HG02852 (cell line): Measurements from ENCODE around the gene SH3BP5.
"Not testable (repeated sequence)": the region's sequence is repeated elsewhere in the genome, so short reads cannot be mapped to it uniquely, and the experiment has no call there.

Source experiments
- ATAC-seq: cut with Tn5 transposase; IDR thresholded peaks from one replicate; pipeline ENCODE4 v1.9.1; 2021; ENCODE audit warnings: mild to moderate bottlenecking, moderate library complexity; ENCODE audit not compliant: unreplicated experiment

The SH3BP5 gene

DNA sequence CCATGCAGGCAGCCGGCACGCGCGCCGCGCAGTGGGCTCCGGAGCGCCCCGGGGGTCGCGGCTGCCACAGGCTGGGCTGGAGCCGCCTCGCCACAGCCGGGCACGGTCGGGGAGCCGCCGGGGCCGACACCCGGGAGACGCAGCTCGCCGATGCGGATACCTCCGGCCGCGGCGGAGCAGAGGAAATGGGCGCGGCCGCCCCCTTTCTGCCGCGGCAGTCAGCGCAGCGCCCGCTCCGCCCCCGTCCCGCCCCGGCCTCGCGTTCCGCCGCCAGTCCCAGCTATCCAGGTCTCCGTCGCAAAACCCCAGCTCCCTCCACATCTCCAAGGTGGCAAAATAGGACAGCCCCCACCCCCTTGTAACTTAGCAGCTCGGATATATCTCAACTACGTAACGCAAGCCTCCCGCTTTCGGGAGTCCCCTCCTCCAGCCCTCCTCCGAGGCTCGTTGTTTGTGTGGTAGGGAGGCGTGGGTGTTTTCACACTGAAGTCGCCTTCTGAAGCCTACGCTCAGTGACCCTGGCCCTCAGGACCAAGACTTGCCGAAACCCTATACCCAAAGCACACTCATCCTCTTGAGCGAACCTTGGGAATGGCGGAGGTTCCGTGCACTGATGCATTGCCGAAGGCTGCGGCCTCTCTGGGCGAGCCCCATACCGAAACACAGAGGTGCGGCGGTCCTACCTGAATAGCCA lies at the start of gene SH3BP5:
Gene SH3BP5, minus strand, starts transcription at position 182 of the 694 bp plus-strand sequence. Its CDS starts 178 bp downstream, at position 4.
- ATAC-seq = peak; percentile 68

DNA sequence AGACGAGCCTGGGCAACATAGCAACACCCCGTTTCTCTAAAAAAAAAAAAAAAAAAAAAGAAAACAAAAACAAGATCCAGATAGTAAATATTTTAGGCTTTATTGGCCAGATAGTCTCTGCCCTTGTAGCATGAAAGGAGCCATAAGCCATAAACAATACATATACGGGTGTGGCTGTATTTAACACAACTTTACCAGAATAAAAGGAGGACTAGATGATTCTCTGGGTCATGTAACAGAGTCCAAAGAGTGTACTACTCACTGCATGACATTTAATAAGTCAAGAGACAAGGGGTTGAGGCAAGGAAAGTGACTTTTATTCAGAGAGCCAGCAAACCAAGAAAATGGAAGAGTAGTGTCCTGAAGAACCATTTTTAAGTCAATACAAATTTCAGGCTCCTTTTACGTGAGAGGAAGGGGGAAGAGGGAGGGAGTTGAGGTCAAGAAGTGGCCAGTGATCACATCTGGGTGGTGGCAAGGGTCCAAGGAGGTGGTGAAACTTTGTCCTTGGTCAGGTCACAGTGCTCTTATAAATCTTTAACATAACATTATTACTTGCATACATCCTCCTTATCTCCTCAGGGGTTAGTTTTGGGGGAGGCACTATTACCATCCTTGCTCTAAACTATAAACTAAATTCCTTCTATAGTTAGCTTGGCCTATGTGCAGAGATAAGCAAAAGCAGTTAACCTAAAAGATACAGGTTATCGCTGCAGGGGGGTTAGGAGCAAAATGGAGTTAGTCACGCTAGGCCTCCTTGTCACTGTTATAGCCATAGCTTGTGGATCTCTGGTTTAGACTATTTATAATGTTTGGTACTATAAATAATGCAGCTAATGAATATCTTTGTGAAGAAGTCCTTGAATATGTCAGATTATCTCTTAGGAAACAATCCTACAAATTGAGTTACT lies 48.8 kb upstream of the SH3BP5 start:
- ATAC-seq = no peak

DNA sequence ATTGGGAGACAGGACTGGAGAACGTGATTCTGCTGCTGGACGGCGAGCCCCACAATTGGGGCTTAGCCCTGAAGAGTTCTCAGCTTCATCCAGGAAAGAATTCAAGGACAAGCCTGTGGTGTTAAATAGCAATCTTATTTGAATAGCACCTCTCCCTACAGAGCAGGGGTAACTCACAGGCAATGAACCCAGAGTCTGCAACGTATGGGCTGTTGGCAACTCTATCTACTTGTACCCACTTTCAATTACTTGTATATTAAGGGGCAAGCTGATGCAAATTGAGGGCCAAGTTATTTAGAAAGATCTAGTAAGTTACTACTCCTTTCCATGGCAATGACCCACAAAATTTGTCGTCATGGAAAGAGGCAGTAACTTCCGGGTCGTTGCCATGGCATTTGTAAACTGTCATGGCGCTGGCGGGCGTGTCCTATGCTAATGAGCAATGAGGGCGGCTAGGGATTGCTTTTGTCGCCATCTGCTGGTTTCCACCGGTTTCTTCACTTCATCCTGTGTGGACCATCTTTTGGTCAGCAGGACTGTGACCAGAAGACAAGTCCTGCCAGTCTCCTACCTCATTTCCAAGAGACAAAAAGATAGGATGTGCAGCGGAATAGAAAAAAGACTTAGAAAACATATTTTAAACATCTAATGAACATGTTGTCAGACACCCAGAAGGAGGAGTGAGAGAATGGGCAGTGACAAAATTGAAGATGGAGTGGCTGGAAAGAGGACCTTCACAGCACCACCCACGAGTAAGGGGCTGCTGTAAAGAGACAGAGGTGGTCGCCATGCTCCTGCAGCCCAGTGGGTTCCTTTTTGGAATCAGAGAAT lies 45.8 kb upstream of the SH3BP5 start:
- peak; percentile 85 for ATAC-seq

- no peak for ATAC-seq
Observed at GRCh38 chr3:15375461-15376000, 43.1 kb upstream of the SH3BP5 start.

- no peak for ATAC-seq
Observed at GRCh38 chr3:15372918-15373317, 40.5 kb upstream of the SH3BP5 start.

DNA sequence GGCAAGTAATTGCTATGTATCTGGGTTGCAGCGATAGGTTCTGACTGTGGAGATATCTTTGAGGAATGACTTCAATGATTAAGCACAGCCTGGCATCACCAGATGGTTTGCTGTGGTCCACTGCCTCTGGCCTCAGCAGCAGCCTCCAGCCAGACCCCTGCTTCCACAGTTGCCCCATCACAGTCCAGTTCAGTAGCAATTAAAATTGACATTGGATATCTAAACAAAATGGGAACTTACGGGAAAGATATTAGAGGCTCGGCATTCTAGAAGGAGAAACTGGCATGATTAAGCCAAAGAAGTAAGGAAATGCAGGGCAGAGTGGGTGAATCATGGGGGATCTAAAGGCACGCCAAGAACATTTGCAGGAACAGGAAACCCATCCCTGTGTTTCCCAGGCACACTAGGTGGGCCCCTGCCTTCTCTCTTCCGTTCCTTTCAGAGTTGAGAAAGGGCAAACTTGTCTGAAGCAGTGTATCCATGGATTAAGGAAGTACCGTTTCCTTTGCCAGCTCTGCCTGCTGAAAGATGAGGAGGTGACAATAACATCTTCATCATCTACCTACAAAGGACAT lies 36.3 kb upstream of the SH3BP5 start:
- no peak for ATAC-seq

GRCh38 chr3:15367059-15367458 lies 34.7 kb upstream of the SH3BP5 start:
- no peak for ATAC-seq

- not testable (repeated sequence) for ATAC-seq
Observed at GRCh38 chr3:15364078-15364477, 31.7 kb upstream of the SH3BP5 start.

GRCh38 chr3:15361494-15362214 lies 29.3 kb upstream of the SH3BP5 start:
- ATAC-seq = peak; percentile 76

DNA sequence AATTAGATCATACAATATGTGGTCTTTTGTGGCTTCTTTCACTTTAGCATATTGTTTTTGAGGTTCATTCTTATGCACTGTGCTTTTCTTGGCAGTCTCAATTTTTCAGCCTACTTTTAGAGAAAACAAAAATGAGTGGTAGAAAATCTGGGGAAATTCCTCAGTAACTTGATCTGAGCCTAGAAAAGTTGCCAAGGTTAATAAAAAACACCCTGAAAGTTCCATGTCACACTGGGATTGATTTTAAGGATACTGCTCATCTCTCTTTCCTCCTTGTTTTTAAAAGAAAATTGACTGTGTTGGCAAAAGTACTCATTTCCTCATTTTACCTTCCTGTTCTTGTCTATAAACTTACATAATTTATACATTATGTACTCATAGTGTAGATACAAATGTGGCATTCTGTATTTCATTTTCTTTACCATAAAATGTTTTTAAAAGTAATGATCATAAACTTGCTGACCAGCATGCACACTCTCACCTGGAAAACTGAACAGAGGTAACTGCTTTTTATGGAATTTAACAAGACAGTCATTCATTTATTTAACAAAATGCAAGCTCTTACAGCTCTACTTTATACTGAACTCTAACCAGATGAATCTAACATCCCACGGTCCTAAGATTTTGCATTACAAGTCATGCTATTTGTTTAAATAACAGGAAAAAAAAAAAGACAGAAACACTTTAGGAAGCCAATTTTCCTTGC lies 28.6 kb upstream of the SH3BP5 start:
- ATAC-seq = no peak

GRCh38 chr3:15359677-15360397 lies 27.5 kb upstream of the SH3BP5 start:
- ATAC-seq = no peak

DNA sequence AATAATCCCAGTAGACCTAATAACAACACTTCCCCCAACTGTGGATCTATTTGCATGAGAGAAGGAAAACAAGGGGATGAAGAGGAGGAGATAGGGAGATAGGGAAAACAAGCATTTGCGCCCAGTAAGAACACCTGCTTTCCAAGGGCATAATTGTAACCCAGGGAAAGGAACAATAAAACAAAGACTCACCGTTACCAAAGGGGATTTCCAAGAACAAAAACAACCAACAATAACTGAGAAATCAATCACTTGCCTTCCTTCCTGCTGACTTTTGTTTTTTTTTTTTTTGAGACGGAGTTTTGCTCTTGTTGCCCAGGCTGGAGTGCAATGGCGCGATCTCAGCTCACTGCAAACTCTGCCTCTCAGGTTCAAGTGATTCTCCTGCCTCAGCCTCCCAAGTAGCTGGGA lies 24.3 kb upstream of the SH3BP5 start:
- not testable (repeated sequence) for ATAC-seq

DNA sequence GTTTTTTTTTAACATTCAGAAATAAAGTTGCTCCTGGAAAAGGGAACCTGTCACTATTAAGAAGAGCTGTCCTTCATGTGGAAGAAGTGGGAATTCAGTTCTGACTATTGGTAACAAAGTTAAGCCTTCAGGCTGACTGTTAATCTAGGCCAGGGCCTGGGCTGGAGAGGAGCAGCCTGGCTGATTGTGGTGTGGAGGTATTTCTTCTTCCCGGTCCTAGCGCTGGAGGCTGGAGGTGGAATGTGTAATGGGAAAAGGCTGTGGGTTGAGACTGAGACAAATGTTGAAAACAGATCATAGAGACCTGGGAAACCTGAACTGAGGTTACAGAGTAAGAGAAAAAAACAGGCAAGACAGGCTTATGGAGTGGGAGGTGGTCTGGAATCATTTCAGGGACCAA lies 23.8 kb upstream of the SH3BP5 start:
- no peak for ATAC-seq

DNA sequence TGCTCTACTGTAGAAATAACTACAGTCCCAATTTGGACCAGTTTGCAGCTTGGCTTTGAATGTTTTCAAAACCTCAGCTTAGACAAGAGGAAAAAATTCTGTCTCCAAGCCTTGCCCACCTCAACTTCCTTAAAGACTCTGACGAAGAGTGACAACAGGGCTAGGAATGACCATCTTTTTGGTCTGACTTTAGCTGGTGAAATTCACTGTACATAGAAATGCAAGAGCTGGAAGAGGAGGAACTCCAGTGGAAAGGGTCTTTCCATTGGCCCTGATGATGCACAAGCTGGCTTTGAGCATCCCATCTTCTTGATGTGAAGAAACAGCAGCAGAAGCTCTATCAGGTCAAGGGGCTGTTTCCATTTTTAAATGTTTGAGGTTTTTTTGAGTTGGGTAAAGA lies 22.7 kb upstream of the SH3BP5 start:
- no peak for ATAC-seq

GRCh38 chr3:15354485-15354884 lies 22.1 kb upstream of the SH3BP5 start:
- no peak for ATAC-seq

DNA sequence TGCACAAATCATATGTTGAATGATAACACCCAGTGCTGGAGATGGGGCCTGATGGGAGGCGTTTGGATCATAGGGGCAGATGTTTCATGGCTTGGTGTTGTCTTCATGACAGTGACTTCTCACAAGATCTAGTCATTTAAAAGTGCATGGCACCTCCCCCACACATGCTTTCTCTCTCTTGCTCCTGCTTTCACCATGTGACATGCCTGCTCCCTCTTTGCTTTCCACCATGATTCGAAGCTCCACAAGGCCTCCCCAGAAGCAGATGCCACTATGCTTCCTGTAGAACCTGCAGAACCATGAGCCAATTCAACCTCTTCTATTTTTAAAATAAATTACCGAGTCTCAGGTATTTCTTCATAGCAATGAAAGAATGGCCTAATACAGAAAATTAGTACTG lies 17.8 kb upstream of the SH3BP5 start:
- ATAC-seq = no peak

DNA sequence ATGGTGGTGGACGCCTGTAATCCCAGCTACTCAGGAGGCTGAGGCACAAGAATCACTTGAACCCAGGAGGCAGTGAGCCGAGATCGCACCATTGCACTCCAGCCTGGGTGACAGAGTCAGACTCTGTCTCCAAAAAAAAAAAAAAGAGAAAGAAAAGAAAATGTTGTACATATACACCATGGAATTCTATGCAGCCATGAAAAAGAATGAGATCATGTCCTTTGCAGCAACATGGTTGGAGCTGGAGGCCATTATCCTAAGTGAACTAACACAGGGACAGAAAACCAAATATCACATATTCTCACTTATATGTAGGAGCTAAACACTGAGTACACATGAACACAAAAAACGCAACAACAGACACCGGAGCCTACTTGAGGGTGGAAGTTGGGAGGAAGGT lies 17.1 kb upstream of the SH3BP5 start:
- ATAC-seq = not testable (repeated sequence)

GRCh38 chr3:15348246-15348645 lies 15.9 kb upstream of the SH3BP5 start:
- ATAC-seq = no peak

DNA sequence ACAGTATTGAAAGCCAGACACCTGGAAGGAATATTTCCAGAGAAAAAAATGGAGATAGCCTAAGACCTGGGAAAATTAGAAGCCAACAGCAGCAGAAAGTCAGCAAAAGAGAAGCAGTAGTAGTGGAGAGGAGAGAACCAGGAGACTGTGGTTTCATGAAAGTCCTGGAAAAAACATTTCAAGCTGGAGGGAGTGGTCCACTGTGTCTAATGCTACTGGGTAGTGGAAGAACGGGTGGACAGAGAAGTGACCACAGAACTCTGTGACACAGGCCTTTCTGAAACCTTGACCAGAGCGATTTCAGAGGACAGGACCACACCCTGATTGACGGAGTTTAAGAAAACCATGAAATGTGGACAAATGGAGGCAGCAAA lies 15.3 kb upstream of the SH3BP5 start:
- no peak for ATAC-seq
